Measurements from ENCODE around the gene ZMIZ2. TPM values are rescaled to one million over a fixed set of nuclear protein-coding genes. Genes with fewer than 3 reads are reported as not detected.
"Not testable (repeated sequence)": the region's sequence is repeated elsewhere in the genome, so short reads cannot be mapped to it uniquely, and the experiment has no call there.

The ZMIZ2 gene
- total RNA-seq, 4 donors from 2014 or later, result 12.4 to 36.0 (median 28.4) TPM

DNA sequence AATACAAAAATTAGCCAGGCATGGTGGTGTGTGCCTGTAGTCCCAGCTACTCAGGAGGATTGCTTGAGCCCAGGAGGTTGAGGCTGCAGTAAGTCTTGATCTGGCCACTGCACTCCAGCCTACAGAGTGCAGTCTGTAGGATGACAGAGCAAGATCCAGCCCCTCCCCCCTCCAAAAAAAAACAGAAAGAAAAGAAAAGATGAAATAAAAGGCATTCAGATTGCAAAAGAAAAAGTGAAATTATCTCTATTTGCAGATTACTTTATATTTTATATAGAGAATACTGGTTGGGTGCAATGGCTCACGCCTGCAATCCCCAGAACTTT lies 20.7 kb upstream of the ZMIZ2 start:
- Histone ChIP-seq H3K9me3 (no peaks in the 10 kb centered on the region), H3K4me3 (no peak overlapping the region), H3K27ac (replicated peaks in 1 of 4) (no peak overlapping the region), H3K27me3 (no peaks in the 10 kb centered on the region), H3K36me3 (peaks cover 0 to 4% (median 0%) of the 10 kb centered on the region in 4 donors), H3K4me1 (no peaks in the 10 kb centered on the region)
- no peak for TF ChIP-seq EP300 (IDR thresholded peaks at IDR 0.05)
- TF ChIP-seq POLR2A (IDR thresholded peaks at IDR 0.05; ENCODE audit: low read depth), result no peak
- TF ChIP-seq, protein P1, sequence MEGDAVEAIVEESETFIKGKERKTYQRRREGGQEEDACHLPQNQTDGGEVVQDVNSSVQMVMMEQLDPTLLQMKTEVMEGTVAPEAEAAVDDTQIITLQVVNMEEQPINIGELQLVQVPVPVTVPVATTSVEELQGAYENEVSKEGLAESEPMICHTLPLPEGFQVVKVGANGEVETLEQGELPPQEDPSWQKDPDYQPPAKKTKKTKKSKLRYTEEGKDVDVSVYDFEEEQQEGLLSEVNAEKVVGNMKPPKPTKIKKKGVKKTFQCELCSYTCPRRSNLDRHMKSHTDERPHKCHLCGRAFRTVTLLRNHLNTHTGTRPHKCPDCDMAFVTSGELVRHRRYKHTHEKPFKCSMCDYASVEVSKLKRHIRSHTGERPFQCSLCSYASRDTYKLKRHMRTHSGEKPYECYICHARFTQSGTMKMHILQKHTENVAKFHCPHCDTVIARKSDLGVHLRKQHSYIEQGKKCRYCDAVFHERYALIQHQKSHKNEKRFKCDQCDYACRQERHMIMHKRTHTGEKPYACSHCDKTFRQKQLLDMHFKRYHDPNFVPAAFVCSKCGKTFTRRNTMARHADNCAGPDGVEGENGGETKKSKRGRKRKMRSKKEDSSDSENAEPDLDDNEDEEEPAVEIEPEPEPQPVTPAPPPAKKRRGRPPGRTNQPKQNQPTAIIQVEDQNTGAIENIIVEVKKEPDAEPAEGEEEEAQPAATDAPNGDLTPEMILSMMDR (IDR thresholded peaks at IDR 0.05), result no peak
- DNase-seq (ENCODE audit: extremely low spot score), result no peak
- 92% methylated on average over 1 of the region's 1 CpG for WGBS
- intact Hi-C loops (cut with DNase I), result no loop called here

DNA sequence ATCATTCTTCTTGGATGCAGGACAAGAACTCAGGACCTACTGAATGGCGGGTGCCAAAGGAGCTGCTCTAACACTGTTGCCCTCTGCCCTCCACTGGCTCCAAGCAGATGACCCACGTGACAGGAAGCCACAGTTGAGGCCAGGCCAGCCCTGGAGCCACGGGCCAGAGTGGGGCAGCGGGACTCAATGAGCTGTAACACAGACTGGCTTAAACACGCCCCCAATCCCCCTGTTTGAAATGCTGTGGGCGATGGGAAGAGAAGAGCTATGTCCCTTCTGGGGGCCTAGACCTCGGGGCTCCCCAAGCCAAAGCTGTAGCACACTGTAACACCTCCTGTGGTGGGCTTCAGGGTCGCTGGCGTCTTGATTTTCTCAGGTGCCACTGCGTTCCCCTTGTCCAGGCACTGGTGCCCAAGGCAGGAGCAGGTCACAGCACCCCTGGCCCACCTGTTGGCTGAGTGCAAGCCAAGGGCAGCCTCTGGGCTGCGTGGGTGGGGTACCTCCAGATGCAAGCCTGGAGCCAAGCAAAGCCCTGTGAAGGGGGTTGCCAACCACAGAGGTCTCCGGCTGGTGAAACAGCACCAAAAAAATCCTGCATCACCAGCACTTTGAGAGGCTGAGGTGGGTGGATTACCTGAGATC lies 18.6 kb upstream of the ZMIZ2 start:
- no peak for DNase-seq (ENCODE audit: extremely low spot score)

DNA sequence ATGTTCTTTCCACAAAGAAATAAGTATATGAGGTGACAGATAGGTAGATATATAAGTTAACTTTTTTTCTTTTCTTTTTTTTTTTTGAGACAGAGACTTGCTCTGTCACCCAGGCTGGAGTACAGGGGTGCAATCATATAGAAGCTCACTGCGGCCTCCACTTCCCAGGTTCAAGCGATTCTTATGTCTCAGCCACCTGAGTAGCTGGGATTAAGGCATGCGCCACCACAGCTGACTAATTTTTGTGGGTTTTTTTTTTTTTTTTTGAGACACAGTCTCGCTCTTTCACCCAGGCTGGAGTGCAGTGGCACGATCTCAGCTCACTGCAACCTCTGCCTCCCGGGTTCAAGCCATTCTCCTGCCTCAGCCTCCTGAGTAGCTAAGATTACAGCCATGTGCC lies 15.7 kb upstream of the ZMIZ2 start:
- H3K27ac ChIP-seq (replicated peaks in 1 of 4); H3K9me3 ChIP-seq; intact Hi-C loops (cut with DNase I); H3K36me3 ChIP-seq; H3K4me3 ChIP-seq; H3K4me1 ChIP-seq; DNase-seq (ENCODE audit: extremely low spot score); H3K27me3 ChIP-seq: not testable (repeated sequence)
- 96% methylated on average over 6 of the region's 6 CpGs for WGBS

More for the DNA sequence above, 18.6 kb upstream of the ZMIZ2 start:
- Histone ChIP-seq H3K9me3 (no peaks in the 10 kb centered on the region), H3K27me3 (no peaks in the 10 kb centered on the region), H3K27ac (replicated peaks in 1 of 4) (no peak overlapping the region), H3K4me1 (no peaks in the 10 kb centered on the region), H3K36me3 (peaks cover 0 to 4% (median 0%) of the 10 kb centered on the region in 4 donors), H3K4me3 (no peak overlapping the region)
- WGBS, result 90% methylated on average over 11 of the region's 12 CpGs
- intact Hi-C loops (cut with DNase I), result no loop called here
- TF ChIP-seq POLR2AphosphoS5 (IDR thresholded peaks at IDR 0.05) (no peak), POLR2A (IDR thresholded peaks at IDR 0.05; ENCODE audit: low read depth) (no peak), EP300 (IDR thresholded peaks at IDR 0.05) (no peak)
- TF ChIP-seq, protein P1 (IDR thresholded peaks at IDR 0.05), result no peak

DNA sequence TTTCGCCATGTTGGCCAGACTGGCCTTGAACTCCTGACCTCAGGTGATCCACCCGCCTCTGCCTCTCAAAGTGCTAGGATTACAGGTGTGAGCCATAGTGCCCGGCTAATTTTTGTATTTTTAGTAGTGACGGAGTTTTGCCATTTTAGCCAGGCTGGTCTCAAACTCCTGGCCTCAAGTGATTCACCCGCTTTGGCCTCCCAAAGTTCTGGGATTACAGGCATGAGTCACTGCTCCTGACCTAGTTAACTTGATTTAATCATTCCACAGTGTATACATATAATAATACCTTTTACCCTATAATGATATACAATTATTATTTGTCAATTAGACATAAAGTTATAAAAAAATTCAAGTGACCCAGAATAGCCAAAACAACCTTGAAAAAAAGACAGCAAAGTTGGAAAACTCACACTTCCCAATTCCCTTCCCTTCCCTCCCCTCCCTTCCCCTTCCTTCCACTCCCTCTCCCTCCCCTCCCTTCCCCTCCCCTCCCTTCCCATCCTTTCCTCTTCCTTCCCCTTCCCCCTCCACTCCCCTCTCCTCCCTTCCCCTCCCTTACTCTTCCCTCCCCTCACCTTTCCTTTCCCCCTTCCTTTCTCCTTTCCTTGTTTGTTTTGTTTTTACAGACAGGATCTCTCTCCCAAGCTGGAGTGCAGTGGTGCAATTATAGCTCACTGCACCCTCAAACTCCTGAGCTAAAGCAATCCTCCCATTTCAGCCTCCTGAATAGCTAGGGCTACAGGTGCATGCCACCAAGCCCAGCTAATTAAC lies 14.8 kb upstream of the ZMIZ2 start:
- WGBS, result 60% methylated on average over 5 of the region's 5 CpGs
- H3K36me3 ChIP-seq, result peaks cover 0 to 4% (median 0%) of the 10 kb centered on the region in 4 donors
- H3K27me3 ChIP-seq, result no peaks in the 10 kb centered on the region
- H3K4me1 ChIP-seq, result no peaks in the 10 kb centered on the region
- intact Hi-C loops (cut with DNase I), result no loop called here
- DNase-seq (ENCODE audit: extremely low spot score), result no peak
- H3K4me3 ChIP-seq, result no peak overlapping the region
- no peaks in the 10 kb centered on the region for H3K9me3 ChIP-seq
- TF ChIP-seq, protein P1 (IDR thresholded peaks at IDR 0.05), result no peak
- TF ChIP-seq POLR2AphosphoS5 (IDR thresholded peaks at IDR 0.05) (no peak), EP300 (IDR thresholded peaks at IDR 0.05) (no peak), POLR2A (IDR thresholded peaks at IDR 0.05; ENCODE audit: low read depth) (no peak)
- no peak overlapping the region for H3K27ac ChIP-seq (replicated peaks in 1 of 4)

DNA sequence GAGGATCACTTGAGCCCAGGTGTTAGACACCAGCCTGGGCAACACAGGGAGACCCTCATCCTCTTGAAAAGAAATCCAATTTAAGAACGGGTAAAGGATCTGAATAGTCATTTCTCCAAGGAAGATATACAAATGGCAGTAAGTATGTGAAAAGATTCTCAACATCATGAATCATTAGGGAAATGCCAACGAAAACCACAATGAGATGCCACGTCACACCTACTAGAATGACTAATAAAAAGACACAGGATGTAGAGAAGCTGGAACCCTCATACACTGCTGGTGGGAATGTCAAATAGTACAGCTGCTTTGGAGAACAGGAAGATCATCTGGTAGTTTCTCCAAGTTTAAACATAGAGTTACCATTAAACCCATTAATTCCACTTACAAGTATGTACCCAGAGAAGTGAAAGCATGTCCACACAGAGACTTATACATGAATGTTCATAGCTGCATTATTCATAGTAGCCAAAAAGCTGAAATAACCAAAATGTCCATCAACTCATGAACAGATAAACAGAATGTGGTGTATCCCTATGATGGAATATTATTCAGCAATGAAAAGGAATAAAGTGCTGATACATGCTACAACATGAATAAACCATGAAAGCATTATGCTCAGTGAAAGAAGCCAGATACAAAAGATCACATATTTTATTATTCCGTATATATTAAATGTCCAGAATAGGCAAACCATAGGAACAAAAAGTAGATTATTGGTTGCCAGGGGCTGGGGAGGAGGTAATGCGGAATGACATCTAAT lies 13.1 kb upstream of the ZMIZ2 start:
- TF ChIP-seq POLR2AphosphoS5 (IDR thresholded peaks at IDR 0.05), result no peak
- TF ChIP-seq POLR2A (IDR thresholded peaks at IDR 0.05; ENCODE audit: low read depth), result no peak
- TF ChIP-seq, protein P1 (IDR thresholded peaks at IDR 0.05), result no peak
- TF ChIP-seq EP300 (IDR thresholded peaks at IDR 0.05), result no peak
- WGBS, result 74% methylated on average over 5 of the region's 5 CpGs
- intact Hi-C loops (cut with DNase I), result no loop called here
- H3K9me3 ChIP-seq, result no peaks in the 10 kb centered on the region
- no peak overlapping the region for H3K27ac ChIP-seq (replicated peaks in 1 of 4)
- H3K36me3 ChIP-seq, result no peaks in the 10 kb centered on the region
- H3K27me3 ChIP-seq, result no peaks in the 10 kb centered on the region
- H3K4me3 ChIP-seq, result no peak overlapping the region
- DNase-seq (ENCODE audit: extremely low spot score), result no peak
- H3K4me1 ChIP-seq, result no peaks in the 10 kb centered on the region

Data from esophagus muscularis mucosa (tissue), 4 donors.